Stimulated activated CD8-positive, alpha-beta memory T cell treated with anti-CD3 and anti-CD28 coated beads, Interleukin-12 subunit alpha, Interleukin-12 subunit beta, amount 100 ng/mL, for 24 hours (primary cell): ENCODE results near the gene RAET1G.
A peak's percentile ranks its signal among the peaks of the same experiment; 100 is the strongest.
"Not testable (repeated sequence)": the region's sequence is repeated elsewhere in the genome, so short reads cannot be mapped to it uniquely, and the experiment has no call there.

Source experiments
- DNase-seq: peaks from one replicate; pipeline ENCODE4 v3.0.0-alpha.2; 2020; ENCODE audit errors: extremely low read depth

The RAET1G gene

DNA sequence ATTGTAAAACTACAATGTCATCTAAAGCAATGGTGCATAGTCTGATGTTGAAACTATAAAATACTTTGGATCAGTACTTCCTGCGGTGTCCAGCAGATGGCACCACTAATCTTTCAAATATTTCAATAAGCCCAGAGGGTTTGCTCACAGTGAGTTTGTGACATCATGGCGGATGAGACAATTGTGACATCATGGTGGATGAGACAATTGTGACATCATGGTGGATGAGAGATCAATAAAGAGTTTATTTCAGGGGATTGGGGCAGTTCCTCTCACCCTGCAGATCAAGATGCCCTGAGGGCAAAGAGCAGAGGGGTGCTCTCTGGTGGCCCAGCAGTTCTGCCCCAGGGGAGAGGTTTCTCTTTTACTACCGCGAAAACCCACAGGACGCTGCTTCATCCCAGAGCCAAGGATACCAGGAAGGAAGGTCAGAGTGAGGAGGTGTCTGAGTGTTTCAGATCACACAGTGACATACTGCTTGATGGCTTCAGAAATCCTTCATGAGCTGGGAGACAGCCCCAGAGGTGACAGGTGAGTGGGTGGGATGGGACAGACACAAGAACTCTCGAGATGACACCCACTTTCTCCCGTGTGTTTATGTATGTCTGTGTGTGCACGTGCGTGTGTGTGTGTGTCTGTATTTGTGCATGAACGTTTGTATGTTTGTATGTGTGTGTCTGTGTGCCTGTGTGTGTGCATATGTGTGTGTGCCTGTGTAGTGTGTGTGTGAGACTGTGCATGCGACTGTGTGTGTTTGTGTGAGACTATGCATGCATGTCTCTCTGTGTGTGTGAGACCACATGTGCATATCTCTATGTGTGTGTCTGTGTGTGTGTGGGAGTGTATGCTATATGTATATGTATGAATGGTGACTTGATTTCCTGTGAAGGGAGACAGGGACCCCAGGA lies 11.6 kb upstream of the RAET1G start:
- DNase-seq: no peak

DNA sequence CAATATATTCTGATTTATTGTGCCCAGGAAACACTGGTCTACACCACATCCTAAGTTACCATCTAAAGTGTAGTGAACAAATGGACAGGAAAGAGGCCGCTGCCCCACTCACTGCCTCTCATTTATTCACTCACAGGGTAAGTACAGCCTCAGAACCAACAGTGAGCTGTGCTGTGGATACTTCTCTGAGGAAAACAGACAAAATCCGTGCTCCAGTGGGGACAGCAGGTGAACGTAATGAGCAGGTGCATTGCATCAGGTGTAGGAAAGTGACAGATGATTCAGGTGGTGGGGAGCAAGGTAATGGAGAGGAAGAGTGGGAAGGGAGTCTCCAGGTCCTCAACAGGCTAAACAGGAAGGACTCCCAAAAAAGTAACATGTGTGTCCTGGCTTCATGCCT lies 10.5 kb upstream of the RAET1G start:
- no peak for DNase-seq

DNA sequence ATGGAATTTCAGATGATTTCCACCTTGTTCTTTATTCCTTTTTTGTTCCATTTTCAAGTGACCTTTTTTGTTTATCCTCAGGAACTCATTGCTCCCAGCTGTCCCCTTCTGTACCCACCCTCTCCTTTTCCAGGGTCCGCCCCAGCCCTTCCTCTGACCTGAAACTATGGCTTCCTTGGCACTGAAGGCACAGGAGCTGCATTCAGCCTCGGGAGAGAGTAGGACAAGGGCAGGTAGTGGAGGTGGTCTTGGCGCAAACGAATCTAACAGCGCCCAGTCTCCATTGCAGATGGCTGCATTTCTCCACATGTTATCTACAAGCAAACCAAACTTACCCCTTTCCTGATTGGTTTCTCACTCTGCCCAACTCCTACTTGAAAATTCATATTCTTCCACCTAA lies 10.1 kb upstream of the RAET1G start:
- no peak for DNase-seq

DNA sequence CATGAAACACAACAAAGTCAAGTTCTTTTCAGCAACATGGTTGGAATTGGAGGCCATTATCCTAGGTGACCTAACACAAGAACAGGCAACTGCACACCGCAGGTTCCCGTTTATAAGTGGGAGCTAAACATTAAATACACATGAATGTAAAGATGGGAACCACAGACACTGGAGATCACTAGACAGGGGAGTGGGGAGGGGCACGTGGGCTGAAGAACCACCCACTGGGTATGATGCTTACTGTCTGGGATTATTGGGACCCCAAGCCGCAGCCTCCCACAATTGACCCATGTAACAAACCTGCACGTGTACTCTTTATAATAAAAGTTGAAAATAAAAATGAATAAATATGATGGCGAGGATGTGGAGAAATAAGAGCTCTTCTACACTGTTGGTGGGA lies 8.6 kb upstream of the RAET1G start:
- no peak for DNase-seq

DNA sequence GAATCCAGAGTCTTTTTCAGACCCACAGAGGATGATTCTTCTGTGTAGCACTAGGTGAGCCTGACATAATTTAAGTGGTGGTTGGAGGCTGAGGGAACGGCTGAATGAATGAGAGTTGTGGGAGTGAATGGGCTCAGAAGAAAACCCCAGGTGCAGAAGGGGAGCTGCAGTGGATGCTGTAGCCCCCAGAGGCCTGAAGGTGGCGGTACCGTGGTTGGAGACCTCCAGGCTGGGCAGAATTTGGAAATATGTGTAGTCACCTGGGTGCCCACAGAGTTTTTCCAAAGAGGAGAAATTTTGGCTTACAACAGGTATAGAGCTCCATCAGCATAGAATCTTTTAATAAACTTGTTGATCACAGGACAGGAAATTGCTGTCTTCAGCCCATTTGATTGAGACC lies 6.5 kb upstream of the RAET1G start:
- DNase-seq: no peak

DNA sequence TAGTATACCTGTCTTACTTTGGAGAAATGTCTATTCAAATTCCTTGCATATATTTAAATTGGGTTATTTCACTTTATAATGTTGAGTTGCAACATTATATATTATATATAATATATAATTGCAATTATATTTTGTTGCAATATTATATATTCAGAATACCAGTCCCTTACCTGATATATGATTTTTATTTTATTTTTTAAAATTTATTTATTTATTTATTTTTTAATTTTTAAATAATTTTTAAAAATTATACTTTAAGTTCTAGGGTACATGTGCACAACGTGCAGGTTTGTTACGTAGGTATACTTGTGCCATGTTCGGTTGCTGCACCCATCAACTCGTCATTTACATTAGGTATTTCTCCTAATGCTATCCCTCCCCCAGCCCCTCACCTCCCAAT lies 4.1 kb upstream of the RAET1G start:
- not testable (repeated sequence) for DNase-seq

DNA sequence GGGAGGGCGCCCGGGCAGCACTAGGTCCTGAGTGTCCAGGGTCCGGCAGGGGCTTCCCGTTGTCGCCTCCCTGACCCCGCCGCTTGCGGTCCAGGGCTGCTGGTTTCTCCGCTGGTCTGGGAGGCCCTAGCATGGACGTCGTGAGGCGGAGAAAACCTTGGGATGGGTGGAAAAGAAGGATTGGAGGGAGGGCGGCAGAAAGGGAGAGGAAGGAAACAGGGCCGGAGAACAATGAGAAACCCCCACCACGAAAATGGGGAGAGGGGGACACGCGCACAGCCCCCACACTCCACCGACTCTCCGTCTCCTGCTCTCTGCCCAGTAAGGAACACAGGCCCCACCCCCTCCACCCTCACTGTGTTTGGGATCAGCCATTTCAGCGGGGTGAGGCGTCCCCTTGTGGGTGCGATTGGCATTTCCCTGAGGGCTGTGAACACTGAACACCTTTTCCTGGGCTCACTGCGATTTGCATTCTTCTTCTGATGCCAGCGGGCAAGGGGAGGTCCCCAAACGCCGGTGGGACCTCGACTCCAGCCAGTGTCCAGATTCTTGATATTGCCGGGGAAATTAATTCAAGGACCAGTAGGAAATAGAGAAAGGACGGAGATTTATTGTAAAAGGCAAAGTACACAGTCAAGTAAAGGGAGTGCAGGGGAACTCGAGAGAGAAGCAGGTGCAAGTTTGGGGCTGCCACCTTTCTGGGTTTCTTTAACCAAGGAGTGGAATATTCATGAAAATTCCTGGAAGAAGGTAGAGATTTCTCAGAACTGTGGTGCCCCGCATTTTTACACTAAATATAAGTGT lies 3.3 kb upstream of the RAET1G start:
- DNase-seq: peak; percentile 53

DNA sequence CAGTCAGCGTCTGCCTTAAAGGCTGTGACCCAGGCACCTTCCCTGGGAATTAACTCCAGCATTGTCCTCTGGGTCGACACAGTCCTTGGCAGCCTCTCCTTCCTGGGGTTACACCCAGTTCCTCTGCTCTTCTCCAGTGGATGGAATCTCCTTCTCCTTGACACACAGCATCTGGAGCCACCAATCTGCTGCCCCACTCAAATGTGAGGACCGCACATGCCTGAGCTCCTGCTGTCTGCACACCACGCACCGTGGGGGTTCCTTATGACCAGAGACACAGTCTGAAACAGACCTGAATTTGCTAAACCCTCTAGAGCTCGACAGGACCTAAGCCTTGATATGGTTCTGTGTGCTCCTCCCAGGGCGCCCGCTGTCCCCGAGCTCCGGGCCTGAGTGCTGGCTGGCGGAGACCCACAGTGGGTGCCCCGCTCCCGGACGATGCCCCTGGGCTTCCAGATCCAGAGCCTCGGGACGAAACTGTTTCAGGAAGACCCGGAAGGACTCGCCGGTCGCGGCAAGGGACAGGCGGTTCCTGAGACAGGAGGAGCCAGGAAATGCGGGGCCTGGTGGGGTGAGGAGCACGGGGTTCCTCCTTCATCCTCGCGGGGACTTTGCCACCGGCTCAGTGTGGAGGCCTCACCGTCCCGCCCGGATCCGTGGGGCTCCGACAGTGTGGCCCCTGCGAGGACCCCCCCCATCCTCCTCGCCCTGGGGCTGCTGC lies 2.5 kb upstream of the RAET1G start:
- no peak for DNase-seq

DNA sequence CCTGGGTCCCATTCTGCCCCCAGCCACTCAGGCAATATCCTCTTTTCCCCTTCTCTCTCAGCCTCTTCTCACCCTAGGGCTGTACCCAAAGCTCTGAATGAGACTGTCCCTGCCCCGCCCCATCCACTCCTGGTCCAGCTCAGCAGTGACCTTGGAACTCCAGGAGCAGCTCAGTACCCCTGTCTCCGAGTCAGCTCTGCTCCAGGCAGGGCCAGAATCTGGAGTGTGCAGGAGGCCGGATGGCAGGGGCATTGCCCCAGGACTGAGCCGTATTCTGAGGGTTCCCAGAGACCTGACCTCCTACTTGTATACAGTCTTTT lies 2.0 kb upstream of the RAET1G start:
- no peak for DNase-seq

DNA sequence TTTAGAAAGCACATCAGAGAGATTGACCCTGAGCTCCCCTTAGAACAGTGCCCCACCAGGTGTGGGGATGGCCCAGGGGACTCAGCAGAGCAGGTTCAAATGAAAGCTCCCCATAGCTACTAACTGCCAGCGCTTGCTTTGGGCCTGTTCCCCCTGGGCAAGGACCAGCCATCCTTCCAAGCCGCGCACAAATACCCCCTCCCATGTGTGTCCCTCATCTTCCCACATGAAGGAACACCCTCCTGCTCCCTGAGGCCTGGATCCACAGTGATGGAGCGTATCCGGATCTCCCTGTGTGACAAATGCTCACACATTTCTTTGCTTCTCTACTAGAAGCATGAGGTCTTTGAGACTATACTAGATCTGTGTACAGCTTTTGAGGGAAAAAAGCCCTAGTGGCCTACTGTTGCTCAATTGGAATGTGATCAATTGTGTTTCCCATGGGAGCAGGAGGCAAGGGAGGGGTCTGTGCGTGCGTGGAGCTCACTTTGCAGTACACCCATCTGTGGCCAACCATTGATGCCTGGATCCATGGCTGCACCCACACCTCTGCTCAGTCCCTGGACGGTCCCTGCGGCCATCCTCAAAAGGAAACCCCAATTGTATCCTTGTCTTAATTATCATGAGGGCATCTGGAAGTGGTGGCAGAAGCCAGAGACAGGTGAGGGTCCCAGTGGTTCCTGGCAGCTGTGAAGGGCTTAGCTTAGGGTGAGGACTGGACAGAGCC lies 1.4 kb upstream of the RAET1G start:
- no peak for DNase-seq

DNA sequence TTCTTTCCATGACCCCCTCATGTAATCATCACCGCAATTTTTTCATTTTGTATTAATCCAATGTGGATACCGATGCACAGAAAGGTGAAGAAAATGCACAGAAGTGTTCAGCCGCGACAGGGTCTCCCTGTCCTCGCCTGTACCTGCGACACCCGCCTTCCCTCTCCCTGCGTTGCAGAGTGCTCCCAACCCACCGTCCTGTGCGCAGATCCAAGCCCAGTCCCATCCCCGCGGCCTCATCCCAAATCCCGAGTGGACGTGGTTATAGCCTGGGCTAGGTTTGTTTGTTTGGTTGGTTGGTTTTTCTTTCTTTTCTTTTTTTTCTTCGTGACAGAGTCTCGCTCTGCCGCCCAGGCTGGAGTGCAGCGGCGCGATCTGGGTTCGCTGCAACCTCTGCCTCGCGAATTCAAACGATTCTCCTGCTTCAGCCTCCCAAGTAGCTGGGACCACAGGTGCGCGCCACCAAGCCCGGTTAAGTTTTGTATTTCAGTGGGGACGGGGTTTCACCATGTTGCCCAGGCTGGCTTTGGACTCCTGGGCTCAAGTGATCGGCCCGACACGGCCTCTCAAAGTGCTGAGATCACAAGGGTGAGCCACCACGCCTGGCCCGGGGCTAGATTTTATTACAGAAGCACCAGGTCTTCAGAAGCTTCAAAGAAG lies 536 bp upstream of the RAET1G start:
- no peak for DNase-seq

DNA sequence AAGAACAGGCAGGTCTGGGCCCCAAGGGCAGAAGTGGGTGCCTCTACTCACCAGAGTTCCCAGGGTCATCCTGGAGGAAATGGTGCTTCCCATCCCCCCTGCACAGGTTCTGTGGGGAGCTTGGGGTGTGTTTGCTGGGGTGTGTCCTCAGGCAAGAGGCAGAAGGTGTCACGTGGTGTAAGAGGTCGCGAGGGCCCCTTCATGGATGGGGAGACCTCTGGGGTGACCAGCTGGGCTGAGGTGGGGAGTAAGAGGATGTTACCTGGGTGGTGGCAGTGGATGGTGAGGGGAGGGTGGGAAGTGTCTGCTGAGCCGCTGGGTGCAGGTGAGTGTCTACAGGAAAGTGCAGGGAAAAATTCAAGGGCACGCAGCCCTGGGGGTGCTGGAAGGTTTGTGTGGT lies 830 bp downstream of the RAET1G start:
- DNase-seq: not testable (repeated sequence)

DNA sequence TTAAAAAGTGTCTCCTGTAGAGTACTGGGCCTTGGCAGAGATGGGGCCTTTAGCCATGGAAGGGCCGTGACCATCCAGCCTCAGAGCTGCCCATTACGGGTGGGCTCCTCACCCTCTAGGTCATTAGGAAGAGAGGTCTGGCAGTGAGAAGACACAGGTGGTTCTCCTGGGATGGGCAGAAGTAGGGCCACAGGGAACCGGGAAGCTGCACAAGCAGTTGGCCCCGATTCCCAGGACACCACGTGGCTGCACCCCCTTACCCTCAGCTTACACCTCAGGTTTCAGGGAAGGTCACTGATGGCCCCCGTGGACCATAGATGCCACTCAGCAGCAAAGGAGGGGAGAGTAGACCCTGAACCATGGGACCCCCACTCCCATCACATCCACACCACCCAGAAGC lies 1.6 kb downstream of the RAET1G start:
- no peak for DNase-seq

DNA sequence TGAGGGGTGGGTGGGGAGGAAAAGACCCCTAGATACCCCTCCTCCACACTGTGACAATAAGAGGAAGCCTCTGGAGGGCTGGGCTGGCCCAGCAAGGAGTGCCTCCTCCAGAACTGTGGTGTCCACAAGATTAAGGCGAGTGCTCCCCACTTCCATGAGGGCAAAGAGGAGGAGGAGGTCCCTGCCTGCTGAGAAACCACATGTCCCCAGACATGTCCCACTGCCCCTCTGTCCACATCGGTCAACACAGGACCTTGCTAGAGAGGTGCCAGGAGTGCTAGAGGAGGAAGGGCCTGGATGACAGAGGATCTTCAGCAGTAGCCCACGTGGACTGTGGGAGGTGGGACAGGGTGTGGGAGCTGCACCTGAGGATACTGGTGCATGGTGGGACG lies 3.1 kb downstream of the RAET1G start:
- no peak for DNase-seq

DNA sequence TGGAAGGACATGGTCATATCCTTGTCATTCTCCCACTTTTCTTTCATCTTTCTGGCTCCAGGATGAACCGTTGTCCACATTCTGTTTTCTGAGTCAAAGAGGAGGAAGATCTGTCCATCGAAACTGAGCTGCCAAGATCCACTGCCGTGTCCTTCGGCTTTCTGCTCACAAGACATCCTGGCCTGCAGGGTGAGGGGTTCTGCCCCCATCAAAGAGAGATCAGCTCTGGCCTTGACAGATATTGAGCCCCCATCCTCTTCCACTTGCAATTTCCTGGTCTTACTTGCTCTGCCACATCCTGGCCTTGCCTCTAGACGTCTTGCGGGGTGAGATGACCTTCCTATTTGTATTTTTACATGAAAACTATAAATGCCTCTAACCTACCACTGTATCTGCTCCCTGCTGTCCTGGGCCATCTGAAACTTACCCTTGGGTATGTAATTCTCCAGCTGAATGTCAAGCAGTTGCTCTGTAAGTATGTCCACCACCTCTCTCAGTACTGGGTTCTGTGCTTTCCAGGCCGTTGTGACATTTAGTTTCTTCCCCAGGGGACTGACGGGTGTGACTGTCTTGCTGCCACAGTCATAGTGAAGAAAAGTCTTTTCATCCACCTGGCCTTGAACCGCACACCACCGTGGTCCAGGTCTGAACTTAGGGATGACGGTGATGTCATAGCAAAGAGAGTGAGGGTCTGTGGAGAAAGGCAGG lies 3.6 kb downstream of the RAET1G start:
- not testable (repeated sequence) for DNase-seq

DNA sequence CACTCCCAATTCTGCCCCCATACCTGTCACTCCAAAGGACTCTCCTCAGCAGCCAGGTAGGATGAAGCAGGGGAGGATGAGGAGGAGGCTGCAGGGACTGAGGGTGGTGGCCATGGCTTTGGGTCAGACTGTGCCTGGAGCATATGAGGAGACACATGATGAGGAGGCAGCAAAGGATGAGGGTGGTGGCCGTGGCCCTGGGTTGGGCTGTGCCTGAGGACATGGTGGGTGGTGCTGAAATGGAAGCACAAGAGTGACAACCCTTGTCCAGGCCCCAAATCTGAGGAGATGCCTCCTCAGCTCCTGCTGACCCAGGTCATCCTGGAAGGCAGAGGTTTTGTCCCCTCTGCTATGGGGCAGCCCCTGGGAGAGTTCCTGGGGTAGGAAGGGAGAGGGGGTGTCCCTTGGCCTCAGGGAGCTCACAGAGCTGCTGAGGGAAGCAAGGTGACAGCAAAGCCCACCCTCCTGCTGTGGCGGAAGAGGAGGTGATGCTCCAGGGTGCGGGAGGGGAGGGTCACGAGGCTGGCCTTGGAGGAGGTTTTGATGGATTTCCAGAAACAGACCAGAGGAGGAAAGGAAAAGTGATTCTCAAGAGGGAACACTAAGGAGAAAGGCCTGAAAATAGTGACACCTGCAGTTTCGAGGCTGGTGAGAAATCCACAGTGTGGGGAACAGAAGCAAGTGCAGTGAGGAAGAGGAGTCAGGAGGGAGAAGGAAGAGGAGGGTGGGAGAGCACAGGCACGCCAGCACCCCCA lies 4.6 kb downstream of the RAET1G start:
- DNase-seq: no peak

DNA sequence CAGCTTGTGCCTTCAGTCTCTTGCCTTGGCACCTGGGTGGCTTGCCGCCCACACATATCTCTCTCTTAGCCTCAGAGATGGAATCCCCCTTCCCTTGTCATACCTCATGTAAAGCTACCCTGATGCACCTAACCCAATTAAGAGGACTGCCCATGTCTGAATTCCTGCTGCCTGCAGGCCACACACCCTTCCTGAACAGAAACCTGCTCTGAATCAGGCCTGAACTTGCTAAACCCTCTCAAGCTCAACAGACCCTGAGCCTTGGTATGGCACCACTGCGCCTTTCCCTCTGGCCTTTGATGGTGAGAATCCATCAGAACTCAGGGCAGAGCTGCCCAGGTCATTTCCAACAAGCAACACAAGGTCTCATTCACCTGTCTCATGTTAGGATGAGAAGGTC lies 5.2 kb downstream of the RAET1G start:
- no peak for DNase-seq

DNA sequence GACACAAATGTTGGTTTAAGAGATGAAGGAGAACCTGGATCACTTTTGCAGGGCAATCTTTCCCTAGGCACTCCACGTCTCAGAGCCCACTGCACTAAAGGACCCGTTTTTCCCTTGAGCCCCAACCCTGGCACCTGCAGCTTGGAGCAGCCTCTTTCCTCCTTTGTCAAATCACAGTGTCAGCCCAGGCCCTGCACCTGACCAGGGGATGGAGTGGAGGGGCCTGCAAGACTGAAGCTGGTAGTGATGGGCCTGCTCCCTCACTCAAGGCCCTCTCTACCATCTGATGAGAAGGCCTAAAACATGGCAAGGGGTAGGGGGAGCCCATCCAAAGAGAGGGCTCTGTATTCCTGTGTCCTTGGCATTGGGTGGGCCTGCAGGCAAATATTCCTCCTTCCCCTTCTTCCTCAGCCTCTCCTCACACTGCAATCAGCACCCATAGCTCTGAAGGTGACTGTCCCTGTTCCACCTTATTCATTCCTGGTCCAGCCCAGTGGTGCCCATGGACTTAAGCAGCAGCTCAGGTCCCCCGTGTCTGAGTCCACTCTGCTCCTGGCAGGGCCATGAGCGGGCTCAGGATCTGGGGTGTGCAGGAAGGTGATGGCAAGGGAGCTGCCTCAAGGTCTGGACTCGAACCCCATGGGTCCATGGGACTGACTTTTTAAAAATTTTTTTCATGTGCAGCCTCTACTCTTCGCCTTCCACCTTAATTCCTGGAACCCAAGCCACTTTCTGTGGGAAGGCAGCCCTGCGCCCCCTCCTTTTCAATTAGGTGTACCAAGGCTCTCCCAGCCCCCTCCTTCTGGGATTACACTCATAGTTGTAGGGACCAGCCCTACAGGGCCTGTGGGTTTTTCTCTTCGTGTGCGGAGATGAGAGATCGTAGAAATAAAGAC lies 6.7 kb downstream of the RAET1G start:
- DNase-seq: no peak
